Endothelial cell of umbilical vein (primary cell): ENCODE results near the gene MT2A. TPM values are rescaled to one million over a fixed set of nuclear protein-coding genes. Genes with fewer than 3 reads are reported as not detected.

ENCODE experiments used
- BruUV-seq: library from RNA; stranded (reverse); fragments of 400-500 nt; replicated peaks from 2 replicates; lab custom pipeline; 2021; lab: Mats Ljungman, UMichigan
- CTCF ChIA-PET: fragments of 300-600, 350-600 bp; sonication (Branson Sonifier 250); formaldehyde crosslinking; loops from one replicate; lab custom pipeline; 2021; ENCODE audit warnings: antibody characterized with exemption, inconsistent platforms; lab: Charles Lee
- POLR2A ChIA-PET: fragments of 300-600, 350-600 bp; sonication (Branson Sonifier 250); formaldehyde crosslinking; loops from one replicate; lab custom pipeline; 2021; ENCODE audit warnings: antibody characterized with exemption, inconsistent platforms; lab: Charles Lee
- DNase-seq: peaks from one replicate; pipeline ENCODE4 v3.0.0-alpha.2; 2011; ENCODE audit warnings: low read depth, low spot score
- FAIRE-seq: peaks from 2 replicates; lab custom pipeline; 2011; peaks lifted over from hg19 to GRCh38; lab: Jason Lieb, UNC
- H2AFZ ChIP-seq: 2 replicates; pipeline ENCODE4 v1.6.0; 2012; ENCODE audit warnings: low read depth, low read length, control low read depth, inconsistent platforms
- H3K27ac ChIP-seq: 2 replicates; pipeline ENCODE4 v1.5.1; 2011; ENCODE audit warnings: low read depth, mild to moderate bottlenecking, control low read depth, low read length, moderate library complexity; ENCODE audit not compliant: insufficient read depth
- H3K27me3 ChIP-seq, 2 experiments: 2 replicates each; pipeline versions ENCODE4 v1.6.0 to v1.6.1; 2011; ENCODE audit warnings: low read length in 2 of 2, mixed read lengths in 1 of 2; ENCODE audit not compliant: control insufficient read depth in 2 of 2, insufficient read depth in 2 of 2
- H3K36me3 ChIP-seq, 2 experiments: 2 replicates in 1 of 2; 3 replicates in 1 of 2; pipeline ENCODE4 v1.5.1; 2011; ENCODE audit warnings: low read length in 2 of 2, mild to moderate bottlenecking in 1 of 2, moderate library complexity in 1 of 2; ENCODE audit not compliant: control insufficient read depth in 2 of 2, insufficient read depth in 2 of 2; ENCODE audit errors: extremely low read depth in 1 of 2
- H3K4me1 ChIP-seq: 3 replicates; pipeline ENCODE4 v1.5.1; 2011; ENCODE audit warnings: mild to moderate bottlenecking, low read length; ENCODE audit not compliant: control insufficient read depth, insufficient read depth; ENCODE audit errors: extremely low read depth
- H3K4me2 ChIP-seq: 2 replicates; pipeline ENCODE4 v1.6.1; 2011; ENCODE audit warnings: low read length, control low read depth, mixed read lengths; ENCODE audit not compliant: insufficient read depth
- H3K4me3 ChIP-seq, 3 experiments: fragments of 200-600 bp in 1 of 3; sonication (generic), shearing (Covaris generic) in 1 of 3; replicated peaks in 1 of 3; 2 replicates each; pipeline ENCODE4 v1.5.1; 2011 to 2016; ENCODE audit warnings: control low read depth in 3 of 3, low read length in 3 of 3, mild to moderate bottlenecking in 2 of 3, inconsistent platforms in 1 of 3, low read depth in 1 of 3, moderate library complexity in 1 of 3; ENCODE audit not compliant: insufficient read depth in 1 of 3
- H3K79me2 ChIP-seq: 2 replicates; pipeline ENCODE4 v1.6.0; 2012; ENCODE audit warnings: low read length, inconsistent platforms; ENCODE audit not compliant: control insufficient read depth, insufficient read depth
- H3K9ac ChIP-seq: replicated peaks from 2 replicates; pipeline ENCODE3; 2011; ENCODE audit warnings: low read length, control low read depth; ENCODE audit not compliant: insufficient read depth; ENCODE audit errors: extremely low read depth
- H3K9me1 ChIP-seq: replicated peaks from 3 replicates; pipeline ENCODE4 v1.6.0; 2011; ENCODE audit warnings: mild to moderate bottlenecking, low read length; ENCODE audit not compliant: control insufficient read depth, insufficient read depth; ENCODE audit errors: extremely low read depth
- H3K9me3 ChIP-seq: replicated peaks from 2 replicates; pipeline ENCODE4 v1.5.1; 2012; ENCODE audit warnings: low read length, inconsistent platforms; ENCODE audit not compliant: control insufficient read depth, insufficient read depth
- H4K20me1 ChIP-seq: replicated peaks from 2 replicates; pipeline ENCODE3; 2011; ENCODE audit warnings: mild to moderate bottlenecking, low read length; ENCODE audit not compliant: control insufficient read depth, insufficient read depth; ENCODE audit errors: extremely low read depth
- EZH2 ChIP-seq: IDR thresholded peaks from 2 replicates; pipeline ENCODE4 v1.6.1; 2012; ENCODE audit warnings: borderline replicate concordance, low read depth, mild to moderate bottlenecking, moderate library complexity, low read length, inconsistent platforms; ENCODE audit not compliant: severe bottlenecking
- FOS ChIP-seq: IDR thresholded peaks from 2 replicates; pipeline ENCODE4 v1.6.1; 2011; ENCODE audit warnings: mild to moderate bottlenecking, low read length, moderate library complexity, borderline replicate concordance; ENCODE audit not compliant: insufficient read depth
- GATA2 ChIP-seq: IDR thresholded peaks from 2 replicates; pipeline ENCODE4 v1.7.0; 2011; ENCODE audit warnings: low read depth, mild to moderate bottlenecking, moderate library complexity, mixed read lengths, low read length; ENCODE audit not compliant: insufficient read length, insufficient read depth
- JUN ChIP-seq: IDR thresholded peaks from 2 replicates; pipeline ENCODE4 v1.6.1; 2011; ENCODE audit warnings: borderline replicate concordance, low read depth; ENCODE audit not compliant: insufficient read length, insufficient read depth
- dilution Hi-C: fragments of 300-500 bp; cut with MboI; formaldehyde crosslinking; loops from one replicate; pipeline ENCODE4 v1.15.0; 2019; ENCODE audit warnings: low sequenced_read_pairs; ENCODE audit not compliant: extremely low pct_ligation_motif_present
- intact Hi-C: fragments of 100-400 bp; cut with micrococcal nuclease; formaldehyde crosslinking; loops from one replicate; pipeline ENCODE4 v1.10.0; 2022
- polyA plus RNA-seq, 4 experiments: library from polyadenylated mRNA; depleted of rRNA in 3 of 4; stranded (reverse) in 3 of 4; unstranded in 1 of 4; fragments of >200 nt; gene quantifications; 2 replicates each; pipeline versions ENCODE4 v1.2.1 to v1.2.3, GENCODE V29; 2011 to 2012; ENCODE audit warnings: missing spikeins in 1 of 4
- total RNA-seq: library from RNA; stranded (reverse); gene quantifications from 2 replicates; pipeline ENCODE4 v1.2.3, GENCODE V29; 2021

MT2A gene
- total and polyA plus RNA-seq, 2 donors (not counting 3 experiments of a cell fraction or from before 2014, with no cell fraction given), result 276 to 1,337 TPM

DNA sequence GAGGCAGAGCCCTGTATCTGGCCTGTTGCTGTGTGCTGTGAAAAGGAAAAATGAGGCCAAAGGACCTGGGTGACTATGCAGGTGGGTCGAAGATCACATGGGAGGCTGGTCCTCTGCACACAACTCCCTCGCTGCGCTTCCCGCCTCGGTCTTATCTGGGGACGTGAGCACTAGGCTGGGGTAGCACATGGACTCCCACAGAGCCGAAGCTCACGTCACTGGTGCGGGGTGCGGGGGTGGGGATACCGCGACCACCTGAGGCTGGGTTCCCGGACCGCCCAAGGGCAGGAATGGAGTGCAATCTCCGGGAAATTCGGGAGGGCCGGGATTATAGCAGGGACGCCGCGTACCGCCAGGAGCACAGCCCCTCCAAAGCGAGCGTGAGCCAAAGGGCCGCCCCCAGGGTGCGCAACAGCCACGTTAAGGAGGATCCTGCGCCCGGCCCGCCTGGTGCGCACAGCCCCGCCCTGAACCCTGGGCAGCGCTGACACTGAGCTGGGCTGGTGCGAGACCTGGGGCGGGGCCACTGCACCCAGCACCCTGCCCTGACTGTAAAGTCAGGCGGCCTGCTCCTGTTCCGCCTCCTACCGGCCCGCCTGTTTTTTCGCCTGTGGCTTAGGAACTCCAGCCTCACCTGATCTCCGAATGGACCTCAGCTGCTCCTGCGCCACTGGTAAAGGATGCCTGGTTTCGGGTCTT lies 34.8 kb downstream of the MT2A start:
- peaks cover 10% of the 10 kb centered on the region for H3K4me1 ChIP-seq

DNA sequence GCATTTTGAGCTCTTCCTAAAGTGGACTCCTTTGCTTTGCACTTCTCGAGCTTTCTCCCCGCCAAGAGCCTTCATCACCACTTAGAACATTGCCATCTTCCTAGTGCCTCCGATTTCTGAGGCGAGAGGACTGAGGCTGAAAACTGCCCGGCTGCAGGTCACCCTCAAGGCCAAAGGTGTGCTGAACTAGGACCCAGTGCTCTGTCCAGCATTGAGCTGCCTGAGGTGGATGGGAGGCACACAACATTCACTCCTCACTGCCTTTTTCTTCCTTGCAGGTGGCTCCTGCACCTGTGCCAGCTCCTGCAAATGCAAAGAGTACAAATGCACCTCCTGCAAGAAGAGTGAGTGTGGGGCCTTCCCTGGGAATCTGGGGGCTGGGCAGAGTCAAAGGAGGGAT lies 35.4 kb downstream of the MT2A start:
- ChIA-PET CTCF (interaction anchor here (0.8 to 3.2 kb wide), 8 partner anchors 18 to 130 kb away, joined by 3 to 19 read pairs (median 4); no protein-coding TSS in a partner anchor), POLR2A (interaction anchor here (0.6 kb wide), 2 partner anchors 10 to 37 kb away, joined by 3 to 4 read pairs; no protein-coding TSS in a partner anchor)
- H3K9me1 ChIP-seq, result no peaks in the 10 kb centered on the region
- no peaks in the 10 kb centered on the region for H3K36me3 ChIP-seq
- no peaks in the 10 kb centered on the region for H4K20me1 ChIP-seq
- dilution Hi-C loops (no loop called here), intact Hi-C loops (no loop called here)
- H3K27me3 ChIP-seq, result peaks cover 40 to 60% of the 10 kb centered on the region in 2 experiments
- TF ChIP-seq JUN (no peak), EZH2 (no peak), GATA2 (no peak), FOS (no peak)
- H3K9ac ChIP-seq, result no peak overlapping the region
- peak overlapping the region; percentile 64 for H2AFZ ChIP-seq
- no peak overlapping the region for H3K4me3 ChIP-seq
- BruUV-seq, result no TSS peak
- DNase-seq, result no peak
- H3K27ac ChIP-seq, result no peak overlapping the region
- H3K4me1 ChIP-seq, result peaks cover 8% of the 10 kb centered on the region
- no peaks in the 10 kb centered on the region for H3K79me2 ChIP-seq
- FAIRE-seq, result no peak
- peak overlapping the region; percentile 32 for H3K4me2 ChIP-seq
- H3K9me3 ChIP-seq, result no peaks in the 10 kb centered on the region

More for the DNA sequence above, 34.8 kb downstream of the MT2A start:
- TF ChIP-seq EZH2 (peak; percentile 26), GATA2 (no peak)
- no TSS peak for BruUV-seq
- no peak overlapping the region for H3K9ac ChIP-seq
- peak overlapping the region; percentile 40 for H3K4me2 ChIP-seq
- dilution Hi-C loops (no loop called here), intact Hi-C loops (no loop called here)
- peak overlapping the region; percentile 64 for H2AFZ ChIP-seq
- H3K36me3 ChIP-seq, result no peaks in the 10 kb centered on the region
- DNase-seq (no peak), FAIRE-seq (peak; percentile 33)
- H3K9me1 ChIP-seq, result no peaks in the 10 kb centered on the region
- no peaks in the 10 kb centered on the region for H3K9me3 ChIP-seq
- no peak overlapping the region for H3K27ac ChIP-seq
- ChIA-PET POLR2A (interaction anchor here (0.6 kb wide), 2 partner anchors 10 to 37 kb away, joined by 3 to 4 read pairs; no protein-coding TSS in a partner anchor), CTCF (interaction anchor here (0.8 to 3.2 kb wide), 8 partner anchors 18 to 129 kb away, joined by 3 to 19 read pairs (median 4); no protein-coding TSS in a partner anchor)
- H3K79me2 ChIP-seq, result no peaks in the 10 kb centered on the region
- H4K20me1 ChIP-seq, result no peaks in the 10 kb centered on the region
- H3K4me3 ChIP-seq, result peak overlapping the region in 2 of 3 experiments; percentile 0 to 9
- H3K27me3 ChIP-seq, result peaks cover 36 to 54% of the 10 kb centered on the region in 2 experiments
